HCT116 (cell line): ENCODE measurements around the gene PSRC1. TPM values are rescaled to one million over a fixed set of nuclear protein-coding genes. Genes with fewer than 3 reads are reported as not detected.

ENCODE experiments used
- ATAC-seq: fragments of 200-7000 bp; cut with Tn5 transposase; 2 replicates; pipeline ENCODE4 v1.9.1; 2020; ENCODE audit warnings: mild to moderate bottlenecking, moderate library complexity
- BruUV-seq: library from RNA; stranded (reverse); fragments of 400-500 nt; replicated peaks from 2 replicates; lab custom pipeline; 2021; lab: Mats Ljungman, UMichigan
- CTCF ChIA-PET: fragments of 300-600 bp; sonication (Branson Sonifier 250); formaldehyde crosslinking; loops from one replicate; lab custom pipeline; 2021; ENCODE audit warnings: antibody characterized with exemption; lab: Charles Lee
- POLR2A ChIA-PET: fragments of 300-600, 350-600 bp; sonication (Branson Sonifier 250); formaldehyde crosslinking; loops from one replicate; lab custom pipeline; 2021; ENCODE audit warnings: antibody characterized with exemption; lab: Charles Lee
- RAD21 ChIA-PET, 2 experiments: fragments of 300-600 bp; sonication (Branson Sonifier 250); formaldehyde crosslinking; loops; one replicate each; lab custom pipeline; 2023; ENCODE audit warnings: low total read pairs in 2 of 2; ENCODE audit not compliant: uncharacterized antibody in 2 of 2, unreplicated experiment in 2 of 2, low non-redundant PET in 1 of 2; lab: Charles Lee
- DNase-seq: peaks from one replicate; pipeline ENCODE4 v3.0.0-alpha.2; 2010; ENCODE audit warnings: low read depth, low spot score
- H2AFZ ChIP-seq: fragments of 200-600 bp; shearing (Covaris generic), sonication (generic); 2 replicates; pipeline ENCODE4 v1.6.1; 2017; ENCODE audit warnings: low read depth, mixed run types, mixed read lengths, antibody characterized with exemption, low read length; ENCODE audit not compliant: poor library complexity, severe bottlenecking
- H3K27ac ChIP-seq: 2 replicates; pipeline ENCODE4 v1.5.1; 2012; ENCODE audit warnings: low read depth, low read length
- H3K27me3 ChIP-seq: fragments of 200-600 bp; sonication (generic); 2 replicates; pipeline ENCODE4 v1.6.1; 2016; ENCODE audit warnings: mixed run types, low read length, mixed read lengths; ENCODE audit not compliant: insufficient read depth
- H3K36me3 ChIP-seq, 2 experiments: fragments of 200-500 bp in 1 of 2; fragments of 200-600 bp in 1 of 2; sonication (Bioruptor generic) in 1 of 2; sonication (generic) in 1 of 2; 2 replicates each; pipeline versions ENCODE4 v1.5.1 to v1.6.1; 2014 to 2016; ENCODE audit warnings: low read length in 2 of 2, inconsistent platforms in 1 of 2, mixed read lengths in 1 of 2, mixed run types in 1 of 2; ENCODE audit not compliant: insufficient read depth in 2 of 2, control insufficient read depth in 1 of 2
- H3K4me1 ChIP-seq, 2 experiments: fragments of 200-600 bp in 1 of 2; sonication (generic) in 1 of 2; 2 replicates each; pipeline versions ENCODE4 v1.5.1 to v1.6.1; 2012 to 2017; ENCODE audit warnings: low read length in 2 of 2, inconsistent platforms in 1 of 2, mild to moderate bottlenecking in 1 of 2, mixed read lengths in 1 of 2, mixed run types in 1 of 2, moderate library complexity in 1 of 2; ENCODE audit not compliant: insufficient read depth in 2 of 2, control insufficient read depth in 1 of 2
- H3K4me2 ChIP-seq: fragments of 200-600 bp; sonication (generic); 2 replicates; pipeline ENCODE4 v1.6.1; 2017; ENCODE audit warnings: mixed run types, low read length, mixed read lengths
- H3K4me3 ChIP-seq, 2 experiments: fragments of 200-600 bp in 1 of 2; sonication (generic) in 1 of 2; replicated peaks in 1 of 2; 2 replicates each; pipeline ENCODE4 v1.5.1; 2011 to 2016; ENCODE audit warnings: low read length in 2 of 2, control low read depth in 1 of 2, low read depth in 1 of 2, mild to moderate bottlenecking in 1 of 2, mixed read lengths in 1 of 2, mixed run types in 1 of 2
- H3K79me2 ChIP-seq: fragments of 200-600 bp; sonication (generic); 2 replicates; pipeline ENCODE4 v1.6.1; 2017; ENCODE audit warnings: mild to moderate bottlenecking, mixed run types, low read length, moderate library complexity, mixed read lengths; ENCODE audit not compliant: insufficient read depth
- H3K9ac ChIP-seq: fragments of 200-600 bp; sonication (generic); 2 replicates; pipeline ENCODE4 v1.6.1; 2016; ENCODE audit warnings: low read length, mixed read lengths
- H3K9me2 ChIP-seq: fragments of 200-600 bp; sonication (generic), shearing (Covaris generic); 2 replicates; pipeline ENCODE4 v1.6.1; 2017; ENCODE audit warnings: mixed run types, mild to moderate bottlenecking, moderate library complexity; ENCODE audit not compliant: insufficient read depth
- H3K9me3 ChIP-seq, 2 experiments: fragments of 200-500 bp in 1 of 2; fragments of 200-600 bp in 1 of 2; sonication (Bioruptor generic) in 1 of 2; sonication (generic) in 1 of 2; 2 replicates each; pipeline ENCODE4 v1.6.1; 2014 to 2017; ENCODE audit warnings: low read length in 2 of 2, mixed read lengths in 2 of 2, inconsistent platforms in 1 of 2, low read depth in 1 of 2, mild to moderate bottlenecking in 1 of 2, mixed run types in 1 of 2, moderate library complexity in 1 of 2; ENCODE audit not compliant: control insufficient read depth in 1 of 2, insufficient read depth in 1 of 2
- H4K20me1 ChIP-seq: fragments of 200-600 bp; sonication (generic), shearing (Covaris generic); 2 replicates; pipeline ENCODE4 v1.6.1; 2017; ENCODE audit warnings: mixed run types, mild to moderate bottlenecking, moderate library complexity; ENCODE audit not compliant: insufficient read depth
- CBX3 ChIP-seq: IDR thresholded peaks from 2 replicates; pipeline ENCODE4 v1.6.1; 2012; ENCODE audit warnings: low read depth
- CTCF ChIP-seq, 3 experiments: fragments of 200-600 bp in 1 of 3; sonication (generic) in 1 of 3; IDR thresholded peaks in 2 of 3; conservative IDR thresholded peaks in 1 of 3; 2 replicates each; pipeline ENCODE4 v1.5.1; 2012 to 2017; ENCODE audit warnings: low read depth in 2 of 3, low read length in 2 of 3, antibody characterized with exemption in 1 of 3, borderline replicate concordance in 1 of 3, control low read depth in 1 of 3, mild to moderate bottlenecking in 1 of 3, mixed read lengths in 1 of 3, mixed run types in 1 of 3, moderate library complexity in 1 of 3; ENCODE audit not compliant: insufficient read depth in 1 of 3
- SIN3A ChIP-seq: IDR thresholded peaks from 2 replicates; pipeline ENCODE4 v1.6.1; 2012; ENCODE audit warnings: low read depth
- intact Hi-C: fragments of 100-400 bp; cut with micrococcal nuclease; formaldehyde crosslinking; loops from 2 replicates; pipeline ENCODE4 v1.10.0; 2022
- total RNA-seq: library from RNA; stranded (reverse); gene quantifications from one replicate; pipeline ENCODE4 v1.2.1, GENCODE V29; 2021; ENCODE audit not compliant: unreplicated experiment
- TF ChIP-seq, protein P1 (sequence below): IDR thresholded peaks from 2 replicates; pipeline ENCODE4 v1.6.1; 2012

PSRC1 gene
- total RNA-seq, 1 experiment from 2014 or later = 44.8 TPM

DNA sequence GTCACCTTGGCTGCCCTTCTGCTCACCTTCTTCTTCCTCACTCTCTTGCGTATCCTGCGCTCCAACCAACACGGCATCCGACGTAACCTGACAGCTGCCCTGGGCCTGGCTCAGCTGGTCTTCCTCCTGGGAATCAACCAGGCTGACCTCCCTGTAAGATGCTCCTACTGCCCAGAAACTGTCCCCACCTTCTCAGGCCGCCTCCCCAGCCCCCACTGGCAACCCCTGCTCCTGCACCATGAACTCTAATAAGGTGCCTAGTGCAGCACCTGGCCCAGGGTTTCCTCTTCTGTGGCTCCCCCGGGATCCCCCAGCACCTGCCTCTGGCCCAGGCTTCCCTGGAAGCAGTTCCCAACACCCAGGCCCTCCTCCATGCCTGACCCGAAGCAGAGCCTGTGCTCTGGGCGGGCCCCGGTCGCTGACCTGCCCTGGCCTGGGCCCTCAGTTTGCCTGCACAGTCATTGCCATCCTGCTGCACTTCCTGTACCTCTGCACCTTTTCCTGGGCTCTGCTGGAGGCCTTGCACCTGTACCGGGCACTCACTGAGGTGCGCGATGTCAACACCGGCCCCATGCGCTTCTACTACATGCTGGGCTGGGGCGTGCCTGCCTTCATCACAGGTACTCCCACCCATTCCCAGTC lies 12.8 kb downstream of the PSRC1 start (continued):
- no peak for TF ChIP-seq CBX3
- TF ChIP-seq, protein P1, sequence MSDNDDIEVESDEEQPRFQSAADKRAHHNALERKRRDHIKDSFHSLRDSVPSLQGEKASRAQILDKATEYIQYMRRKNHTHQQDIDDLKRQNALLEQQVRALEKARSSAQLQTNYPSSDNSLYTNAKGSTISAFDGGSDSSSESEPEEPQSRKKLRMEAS = no peak
- TF ChIP-seq SIN3A = no peak
- TF ChIP-seq, all 23 proteins: peak for 0

DNA sequence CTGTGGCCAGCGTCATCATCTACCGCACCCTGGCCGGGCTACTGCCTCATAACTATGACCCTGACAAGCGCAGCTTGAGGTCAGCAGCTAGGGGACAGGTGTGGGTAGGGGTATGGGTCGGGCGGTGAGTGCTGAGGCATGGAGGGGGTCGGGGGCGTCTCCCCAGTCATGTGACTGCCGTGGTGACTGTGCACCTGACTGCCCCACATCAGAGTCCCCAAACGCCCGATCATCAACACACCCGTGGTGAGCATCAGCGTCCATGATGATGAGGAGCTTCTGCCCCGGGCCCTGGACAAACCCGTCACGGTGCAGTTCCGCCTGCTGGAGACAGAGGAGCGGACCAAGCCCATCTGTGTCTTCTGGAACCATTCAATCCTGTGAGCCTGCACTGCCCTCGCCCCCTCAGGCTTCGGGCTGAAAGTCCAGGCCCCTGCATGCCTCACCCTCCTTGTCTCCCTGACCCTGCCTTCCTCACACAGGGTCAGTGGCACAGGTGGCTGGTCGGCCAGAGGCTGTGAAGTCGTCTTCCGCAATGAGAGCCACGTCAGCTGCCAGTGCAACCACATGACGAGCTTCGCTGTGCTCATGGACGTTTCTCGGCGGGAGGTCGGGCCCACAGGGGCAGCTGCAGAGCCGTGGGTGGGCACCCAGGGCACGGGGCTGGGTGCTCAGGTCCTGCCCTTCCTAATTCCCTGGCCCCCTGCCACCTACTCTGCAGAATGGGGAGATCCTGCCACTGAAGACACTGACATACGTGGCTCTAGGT lies 13.5 kb downstream of the PSRC1 start:
- Histone ChIP-seq H3K4me2 (no peak overlapping the region), H3K9me2 (no peaks in the 10 kb centered on the region), H3K27me3 (no peaks in the 10 kb centered on the region), H3K4me1 (peaks cover 18 to 19% of the 10 kb centered on the region in 2 experiments), H3K4me3 (no peak overlapping the region), H3K36me3 (peaks cover 0 to 6% of the 10 kb centered on the region in 2 experiments; a peak in 2 of 4 replicates), H3K27ac (no peak overlapping the region), H2AFZ (no peak overlapping the region), H3K79me2 (no peaks in the 10 kb centered on the region), H3K9me3 (no peaks in the 10 kb centered on the region), H3K9ac (no peak overlapping the region), H4K20me1 (no peaks in the 10 kb centered on the region)
- RAD21 ChIA-PET = no interaction called here
- CTCF ChIA-PET = no interaction called here
- no peak for ATAC-seq
- no TSS peak for BruUV-seq
- intact Hi-C loops = no loop called here
- DNase-seq = no peak
- TF ChIP-seq, protein P1 = no peak
- TF ChIP-seq CTCF (IDR thresholded peaks at IDR 0.05 in 2 of 3, conservative IDR thresholded peaks at IDR 0.05 in 1 of 3; ENCODE audit: borderline replicate concordance in 1 of 3, insufficient read depth in 1 of 3, low read depth in 2 of 3, low read length in 2 of 3) = no peak
- POLR2A ChIA-PET = no interaction called here
